Measurements from ENCODE around the gene ARHGEF38. TPM values are rescaled to one million over a fixed set of nuclear protein-coding genes. Genes with fewer than 3 reads are reported as not detected.

The ARHGEF38 gene
- total and polyA plus RNA-seq, 7 experiments from 2014 or later = 0.45 TPM; not detected in 6

- H3K4me3 Mint-ChIP-seq = no peak overlapping the region
- H3K36me3 Mint-ChIP-seq = no peaks in the 10 kb centered on the region
- Histone ChIP-seq H3K4me1 (ENCODE audit: control insufficient read depth in 2 of 2, insufficient read depth in 2 of 2, low read length in 2 of 2) (no peaks in the 10 kb centered on the region), H3K36me3 (ENCODE audit: control insufficient read depth in 2 of 3, insufficient read depth in 3 of 3, low read length in 3 of 3) (no peaks in the 10 kb centered on the region), H3K27me3 (ENCODE audit: control insufficient read depth in 2 of 2, insufficient read depth in 2 of 2, low read length in 2 of 2) (no peaks in the 10 kb centered on the region), H3K9me3 (ENCODE audit: control insufficient read depth in 2 of 3, low read length in 3 of 3) (no peaks in the 10 kb centered on the region), H3K4me3 (ENCODE audit: low read length) (no peak overlapping the region), H3K27ac (ENCODE audit: low read depth, low read length) (no peak overlapping the region)
- CTCF ChIA-PET = no interaction called here
- ATAC-seq = no peak
- intact Hi-C loops (cut with micrococcal nuclease) = no loop called here
- peaks cover 0 to 3% (median 0%) of the 10 kb centered on the region in 11 donors for H3K9me3 Mint-ChIP-seq
- H3K27me3 Mint-ChIP-seq = peaks cover 0 to 10% (median 0%) of the 10 kb centered on the region in 5 donors
- no peaks in the 10 kb centered on the region for H3K4me1 Mint-ChIP-seq
- DNase-seq = no peak
- POLR2A ChIA-PET = no interaction called here
- no peak overlapping the region for H3K27ac Mint-ChIP-seq
Observed at GRCh38 chr4:105619188-105619931, 66.9 kb downstream of the ARHGEF38 start.

- Mint-ChIP-seq H3K4me3 (no peak overlapping the region), H3K27me3 (peaks cover 0 to 11% (median 0%) of the 10 kb centered on the region in 5 donors), H3K27ac (no peak overlapping the region), H3K9me3 (peaks cover 0 to 3% (median 0%) of the 10 kb centered on the region in 11 donors), H3K4me1 (no peaks in the 10 kb centered on the region), H3K36me3 (no peaks in the 10 kb centered on the region)
- CTCF ChIA-PET = interaction anchor here (0.9 kb wide), 1 partner anchor 94 kb away, joined by 3 read pairs; no protein-coding TSS in a partner anchor
- no peak for DNase-seq
- no peaks in the 10 kb centered on the region for H3K4me1 ChIP-seq (ENCODE audit: control insufficient read depth in 2 of 2, insufficient read depth in 2 of 2, low read length in 2 of 2)
- H3K27me3 ChIP-seq (ENCODE audit: control insufficient read depth in 2 of 2, insufficient read depth in 2 of 2, low read length in 2 of 2) = no peaks in the 10 kb centered on the region
- POLR2A ChIA-PET = no interaction called here
- no peaks in the 10 kb centered on the region for H3K9me3 ChIP-seq (ENCODE audit: control insufficient read depth in 2 of 3, low read length in 3 of 3)
- no peak for ATAC-seq
- H3K36me3 ChIP-seq (ENCODE audit: control insufficient read depth in 2 of 3, insufficient read depth in 3 of 3, low read length in 3 of 3) = no peaks in the 10 kb centered on the region
- no peak overlapping the region for H3K4me3 ChIP-seq (ENCODE audit: low read length)
- intact Hi-C loops (cut with micrococcal nuclease) = no loop called here
- H3K27ac ChIP-seq (ENCODE audit: low read depth, low read length) = no peak overlapping the region
Observed at GRCh38 chr4:105620640-105621323, 68.4 kb downstream of the ARHGEF38 start.

- H3K9me3 ChIP-seq (ENCODE audit: control insufficient read depth in 2 of 3, low read length in 3 of 3) = no peaks in the 10 kb centered on the region
- ChIA-PET POLR2A (no interaction called here), CTCF (no interaction called here)
- H3K4me1 ChIP-seq (ENCODE audit: control insufficient read depth in 2 of 2, insufficient read depth in 2 of 2, low read length in 2 of 2) = no peaks in the 10 kb centered on the region
- intact Hi-C loops (cut with micrococcal nuclease) = no loop called here
- H3K4me3 ChIP-seq (ENCODE audit: low read length) = no peak overlapping the region
- no peaks in the 10 kb centered on the region for H3K4me1 Mint-ChIP-seq
- H3K4me3 Mint-ChIP-seq = no peak overlapping the region
- H3K36me3 ChIP-seq (ENCODE audit: control insufficient read depth in 2 of 3, insufficient read depth in 3 of 3, low read length in 3 of 3) = no peaks in the 10 kb centered on the region
- no peak overlapping the region for H3K27ac Mint-ChIP-seq
- no peaks in the 10 kb centered on the region for H3K36me3 Mint-ChIP-seq
- H3K9me3 Mint-ChIP-seq = no peaks in the 10 kb centered on the region
- H3K27me3 ChIP-seq (ENCODE audit: control insufficient read depth in 2 of 2, insufficient read depth in 2 of 2, low read length in 2 of 2) = no peaks in the 10 kb centered on the region
- DNase-seq = no peak
- ATAC-seq = no peak
- H3K27ac ChIP-seq (ENCODE audit: low read depth, low read length) = no peak overlapping the region
- H3K27me3 Mint-ChIP-seq = peaks cover 0 to 25% (median 4%) of the 10 kb centered on the region in 5 donors
Observed at GRCh38 chr4:105622269-105622668, 69.8 kb downstream of the ARHGEF38 start.

DNA sequence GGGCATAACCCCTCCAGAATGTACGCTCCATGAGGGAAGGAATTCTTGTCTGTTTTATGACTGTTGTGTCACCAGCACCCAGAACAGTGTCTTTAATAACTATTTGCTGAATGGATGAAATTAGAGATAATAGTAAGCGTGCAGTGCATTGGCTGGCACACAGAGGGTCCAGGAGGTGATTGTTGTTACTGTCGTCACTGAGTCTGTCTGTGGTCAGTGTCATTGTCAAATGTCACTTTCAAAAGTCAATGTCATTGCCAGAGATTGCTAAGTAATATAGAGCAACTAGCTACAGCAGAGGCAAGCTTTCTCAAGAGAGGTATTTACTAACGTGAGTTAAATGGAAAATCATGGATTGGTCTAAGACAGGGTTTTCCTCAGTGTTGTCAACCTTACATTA, 70.7 kb downstream of the ARHGEF38 start:
- DNase-seq (no peak), ATAC-seq (no peak)
- Mint-ChIP-seq H3K9me3 (no peaks in the 10 kb centered on the region), H3K4me3 (no peak overlapping the region), H3K36me3 (no peaks in the 10 kb centered on the region), H3K4me1 (no peaks in the 10 kb centered on the region), H3K27ac (no peak overlapping the region), H3K27me3 (peaks cover 0 to 27% (median 5%) of the 10 kb centered on the region in 5 donors)
- Histone ChIP-seq H3K27ac (ENCODE audit: low read depth, low read length) (no peak overlapping the region), H3K9me3 (ENCODE audit: control insufficient read depth in 2 of 3, low read length in 3 of 3) (no peaks in the 10 kb centered on the region), H3K4me1 (ENCODE audit: control insufficient read depth in 2 of 2, insufficient read depth in 2 of 2, low read length in 2 of 2) (no peaks in the 10 kb centered on the region), H3K4me3 (ENCODE audit: low read length) (no peak overlapping the region), H3K27me3 (ENCODE audit: control insufficient read depth in 2 of 2, insufficient read depth in 2 of 2, low read length in 2 of 2) (no peaks in the 10 kb centered on the region), H3K36me3 (ENCODE audit: control insufficient read depth in 2 of 3, insufficient read depth in 3 of 3, low read length in 3 of 3) (no peaks in the 10 kb centered on the region)
- intact Hi-C loops (cut with micrococcal nuclease) = no loop called here
- CTCF ChIA-PET = no interaction called here
- POLR2A ChIA-PET = no interaction called here

DNA sequence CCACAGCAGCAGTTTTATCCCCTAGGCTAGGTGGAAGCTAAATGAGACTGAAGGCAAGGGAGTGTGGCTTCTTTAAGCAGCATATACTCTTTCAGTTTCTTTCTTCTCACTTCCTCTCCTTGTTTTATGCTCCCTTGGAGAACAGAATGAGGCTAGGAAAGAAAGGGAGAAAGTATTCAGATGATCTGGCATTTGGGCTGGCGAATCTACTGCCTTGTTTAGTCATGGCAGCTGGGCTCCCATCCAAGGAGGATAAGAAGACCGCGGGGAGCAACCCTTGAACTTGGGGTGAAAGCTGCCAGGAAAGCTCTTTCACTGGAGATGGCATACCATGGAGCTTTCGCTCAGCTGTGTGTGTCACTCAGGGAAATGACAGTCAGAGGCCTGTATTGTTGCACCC, 72.1 kb downstream of the ARHGEF38 start:
- Mint-ChIP-seq H3K4me3 (no peak overlapping the region), H3K36me3 (no peaks in the 10 kb centered on the region), H3K9me3 (no peaks in the 10 kb centered on the region), H3K4me1 (no peaks in the 10 kb centered on the region), H3K27ac (no peak overlapping the region), H3K27me3 (peaks cover 0 to 31% (median 10%) of the 10 kb centered on the region in 5 donors)
- H3K36me3 ChIP-seq (ENCODE audit: control insufficient read depth in 2 of 3, insufficient read depth in 3 of 3, low read length in 3 of 3) = no peaks in the 10 kb centered on the region
- H3K4me3 ChIP-seq (ENCODE audit: low read length) = no peak overlapping the region
- CTCF ChIA-PET = no interaction called here
- no peak for DNase-seq
- ATAC-seq = no peak
- no peaks in the 10 kb centered on the region for H3K27me3 ChIP-seq (ENCODE audit: control insufficient read depth in 2 of 2, insufficient read depth in 2 of 2, low read length in 2 of 2)
- H3K27ac ChIP-seq (ENCODE audit: low read depth, low read length) = no peak overlapping the region
- intact Hi-C loops (cut with micrococcal nuclease) = no loop called here
- no peaks in the 10 kb centered on the region for H3K9me3 ChIP-seq (ENCODE audit: control insufficient read depth in 2 of 3, low read length in 3 of 3)
- H3K4me1 ChIP-seq (ENCODE audit: control insufficient read depth in 2 of 2, insufficient read depth in 2 of 2, low read length in 2 of 2) = no peaks in the 10 kb centered on the region
- POLR2A ChIA-PET = no interaction called here

- no peak for DNase-seq
- H3K36me3 Mint-ChIP-seq = no peaks in the 10 kb centered on the region
- Histone ChIP-seq H3K27ac (ENCODE audit: low read depth, low read length) (no peak overlapping the region), H3K36me3 (ENCODE audit: control insufficient read depth in 2 of 3, insufficient read depth in 3 of 3, low read length in 3 of 3) (no peaks in the 10 kb centered on the region), H3K27me3 (ENCODE audit: control insufficient read depth in 2 of 2, insufficient read depth in 2 of 2, low read length in 2 of 2) (no peaks in the 10 kb centered on the region), H3K4me3 (ENCODE audit: low read length) (no peak overlapping the region), H3K4me1 (ENCODE audit: control insufficient read depth in 2 of 2, insufficient read depth in 2 of 2, low read length in 2 of 2) (no peaks in the 10 kb centered on the region), H3K9me3 (ENCODE audit: control insufficient read depth in 2 of 3, low read length in 3 of 3) (no peaks in the 10 kb centered on the region)
- no peak for ATAC-seq
- POLR2A ChIA-PET = no interaction called here
- H3K4me3 Mint-ChIP-seq = no peak overlapping the region
- H3K27me3 Mint-ChIP-seq = peaks cover 0 to 31% (median 10%) of the 10 kb centered on the region in 5 donors
- no peak overlapping the region for H3K27ac Mint-ChIP-seq
- no peaks in the 10 kb centered on the region for H3K4me1 Mint-ChIP-seq
- H3K9me3 Mint-ChIP-seq = no peaks in the 10 kb centered on the region
- intact Hi-C loops (cut with micrococcal nuclease) = no loop called here
- CTCF ChIA-PET = no interaction called here
Observed at GRCh38 chr4:105625214-105625613, 72.8 kb downstream of the ARHGEF38 start.

DNA sequence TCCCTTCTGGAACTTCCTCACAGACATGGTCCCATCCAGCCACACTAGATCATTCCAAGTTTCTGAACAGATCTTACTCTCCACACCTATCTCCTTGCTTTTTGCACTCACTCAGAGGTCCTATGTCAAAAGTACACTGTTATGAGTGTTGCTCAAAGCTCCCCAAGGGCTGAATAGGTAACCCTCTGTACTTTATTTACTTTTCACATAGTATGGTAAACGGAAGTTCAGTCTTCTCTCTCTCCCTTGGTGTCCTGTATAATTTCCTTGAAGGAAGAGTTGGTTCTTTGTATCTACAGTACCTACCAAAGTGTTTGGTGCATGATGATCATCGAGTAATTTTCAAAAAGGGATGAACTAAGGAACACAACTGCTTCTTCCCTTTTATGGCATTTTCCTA, 74.4 kb downstream of the ARHGEF38 start:
- Histone ChIP-seq H3K27ac (ENCODE audit: low read depth, low read length) (no peak overlapping the region), H3K9me3 (ENCODE audit: control insufficient read depth in 2 of 3, low read length in 3 of 3) (no peaks in the 10 kb centered on the region), H3K4me3 (ENCODE audit: low read length) (no peak overlapping the region), H3K4me1 (ENCODE audit: control insufficient read depth in 2 of 2, insufficient read depth in 2 of 2, low read length in 2 of 2) (no peaks in the 10 kb centered on the region), H3K27me3 (ENCODE audit: control insufficient read depth in 2 of 2, insufficient read depth in 2 of 2, low read length in 2 of 2) (no peaks in the 10 kb centered on the region), H3K36me3 (ENCODE audit: control insufficient read depth in 2 of 3, insufficient read depth in 3 of 3, low read length in 3 of 3) (no peaks in the 10 kb centered on the region)
- H3K36me3 Mint-ChIP-seq = no peaks in the 10 kb centered on the region
- intact Hi-C loops (cut with micrococcal nuclease) = no loop called here
- H3K4me3 Mint-ChIP-seq = no peak overlapping the region
- no peaks in the 10 kb centered on the region for H3K9me3 Mint-ChIP-seq
- CTCF ChIA-PET = no interaction called here
- POLR2A ChIA-PET = no interaction called here
- no peaks in the 10 kb centered on the region for H3K4me1 Mint-ChIP-seq
- H3K27me3 Mint-ChIP-seq = peaks cover 2 to 31% (median 10%) of the 10 kb centered on the region in 5 donors
- DNase-seq (no peak), ATAC-seq (no peak)
- no peak overlapping the region for H3K27ac Mint-ChIP-seq

Data from naive thymus-derived CD4-positive, alpha-beta T cell (primary cell).